Endodermal cell (in vitro differentiated cells): ENCODE results near the gene SLC6A9. TPM values are rescaled to one million over a fixed set of nuclear protein-coding genes. Genes with fewer than 3 reads are reported as not detected.

Experiments
- DNase-seq: peaks from one replicate; pipeline ENCODE4 v3.0.0-alpha.2; 2017
- H3K27ac ChIP-seq: 2 replicates; pipeline ENCODE4 v1.5.1; 2013; ENCODE audit warnings: mild to moderate bottlenecking, low read depth, low read length, moderate library complexity
- H3K27me3 ChIP-seq: 2 replicates; pipeline ENCODE4 v1.6.1; 2013; ENCODE audit warnings: mild to moderate bottlenecking, low read length, moderate library complexity; ENCODE audit not compliant: insufficient read depth, control insufficient read depth, poor library complexity, severe bottlenecking
- H3K36me3 ChIP-seq: 2 replicates; pipeline ENCODE4 v1.7.0; 2013; ENCODE audit warnings: mild to moderate bottlenecking, low read length, moderate library complexity; ENCODE audit not compliant: control insufficient read depth, insufficient read depth
- H3K4me1 ChIP-seq: one replicate; pipeline ENCODE4 v1.7.0; 2013; ENCODE audit warnings: low read length; ENCODE audit not compliant: control insufficient read depth, insufficient read depth
- H3K4me3 ChIP-seq: 2 replicates; pipeline ENCODE4 v1.5.1; 2013; ENCODE audit warnings: mild to moderate bottlenecking, low read length, moderate library complexity
- H3K9ac ChIP-seq: 2 replicates; pipeline ENCODE4 v1.6.1; 2013; ENCODE audit warnings: mild to moderate bottlenecking, low read length, moderate library complexity; ENCODE audit not compliant: poor library complexity, severe bottlenecking; ENCODE audit errors: extremely low read depth
- H3K9me3 ChIP-seq: 2 replicates; pipeline ENCODE4 v1.6.1; 2013; ENCODE audit warnings: mild to moderate bottlenecking, low read length, moderate library complexity; ENCODE audit not compliant: control insufficient read depth
- H3K27ac Mint-ChIP-seq: 2 replicates; pipeline ENCODE4 v1.8.0; 2020; ENCODE audit warnings: mixed read lengths
- H3K27me3 Mint-ChIP-seq: 2 replicates; pipeline ENCODE4 v1.8.0; 2021; ENCODE audit warnings: mild to moderate bottlenecking, mixed read lengths; ENCODE audit not compliant: insufficient read depth
- H3K36me3 Mint-ChIP-seq: 2 replicates; pipeline ENCODE4 v1.8.0; 2020; ENCODE audit warnings: low read depth, mixed read lengths
- H3K4me1 Mint-ChIP-seq: 2 replicates; pipeline ENCODE4 v1.8.0; 2020; ENCODE audit warnings: mixed read lengths
- H3K4me3 Mint-ChIP-seq: 2 replicates; pipeline ENCODE4 v1.8.0; 2020; ENCODE audit warnings: mild to moderate bottlenecking, moderate library complexity, mixed read lengths
- H3K9me3 Mint-ChIP-seq: 2 replicates; pipeline ENCODE4 v1.8.0; 2020; ENCODE audit warnings: mild to moderate bottlenecking, mixed read lengths
- WGBS, 2 experiments: methylation state at CpG; one replicate each; pipeline versions ENCODE4 v1.1.5 to v1.1.7; 2013; ENCODE audit warnings: missing lambda C conversion rate in 2 of 2, mixed read lengths in 1 of 2; ENCODE audit not compliant: insufficient coverage in 1 of 2, insufficient read length in 1 of 2; 5-methylcytosine and 5-hydroxymethylcytosine counted together
- total RNA-seq, 2 donors: library from RNA; stranded (reverse); fragmentation: NEBNext Ultra II Directional in 1 of 2; extraction: Animal tissue kit (Norgen Biotek cat#: 25700) in 1 of 2; gene quantifications; 2 replicates in 1 of 2; 3 replicates in 1 of 2; pipeline ENCODE4 v1.2.1, GENCODE V29; 2021
- TF ChIP-seq, protein P1 (sequence below): fragments of 200-600 bp; sonication (generic); conservative IDR thresholded peaks from 2 replicates; pipeline ENCODE4 v1.5.0; 2021; ENCODE audit warnings: antibody characterized with exemption, mild to moderate bottlenecking

SLC6A9 gene
- total RNA-seq, 2 donors from 2014 or later, result 5.7 to 11.4 TPM

DNA sequence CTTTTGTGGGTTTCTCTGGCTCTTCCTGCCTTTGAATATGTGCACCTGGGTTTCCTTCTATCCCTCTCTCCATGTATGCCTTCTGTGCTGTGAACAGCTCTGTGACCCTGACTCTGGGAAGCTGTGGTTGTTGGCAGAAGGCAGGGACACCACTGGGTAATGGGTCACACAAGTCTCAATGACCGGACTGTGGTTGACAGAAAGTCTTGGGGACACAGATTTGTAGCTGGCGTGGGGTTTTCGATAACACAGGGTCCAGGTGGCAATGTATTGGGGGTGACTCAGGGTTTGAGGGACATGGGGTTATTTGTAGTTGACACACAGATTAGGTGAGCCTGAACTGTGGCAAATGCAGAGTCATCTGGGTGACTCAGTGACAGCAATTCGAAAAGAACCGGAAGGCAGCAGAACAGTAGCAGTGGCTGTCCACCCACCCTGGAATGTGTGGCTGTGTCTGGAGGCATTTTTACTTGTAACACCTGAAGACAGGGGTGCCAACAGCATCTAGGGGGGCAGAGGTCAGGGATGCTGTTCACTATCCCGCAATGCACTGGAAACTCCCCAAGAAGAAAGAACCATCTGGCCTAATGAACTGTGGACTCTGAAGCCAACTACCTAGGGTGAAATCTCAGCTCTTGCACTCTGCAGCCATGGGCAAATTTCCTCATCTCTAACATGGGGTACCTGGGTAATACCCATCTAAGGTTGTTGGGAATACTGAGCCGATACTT lies 13.0 kb upstream of the SLC6A9 start:
- no peaks in the 10 kb centered on the region for H3K27me3 ChIP-seq
- TF ChIP-seq, protein P1, sequence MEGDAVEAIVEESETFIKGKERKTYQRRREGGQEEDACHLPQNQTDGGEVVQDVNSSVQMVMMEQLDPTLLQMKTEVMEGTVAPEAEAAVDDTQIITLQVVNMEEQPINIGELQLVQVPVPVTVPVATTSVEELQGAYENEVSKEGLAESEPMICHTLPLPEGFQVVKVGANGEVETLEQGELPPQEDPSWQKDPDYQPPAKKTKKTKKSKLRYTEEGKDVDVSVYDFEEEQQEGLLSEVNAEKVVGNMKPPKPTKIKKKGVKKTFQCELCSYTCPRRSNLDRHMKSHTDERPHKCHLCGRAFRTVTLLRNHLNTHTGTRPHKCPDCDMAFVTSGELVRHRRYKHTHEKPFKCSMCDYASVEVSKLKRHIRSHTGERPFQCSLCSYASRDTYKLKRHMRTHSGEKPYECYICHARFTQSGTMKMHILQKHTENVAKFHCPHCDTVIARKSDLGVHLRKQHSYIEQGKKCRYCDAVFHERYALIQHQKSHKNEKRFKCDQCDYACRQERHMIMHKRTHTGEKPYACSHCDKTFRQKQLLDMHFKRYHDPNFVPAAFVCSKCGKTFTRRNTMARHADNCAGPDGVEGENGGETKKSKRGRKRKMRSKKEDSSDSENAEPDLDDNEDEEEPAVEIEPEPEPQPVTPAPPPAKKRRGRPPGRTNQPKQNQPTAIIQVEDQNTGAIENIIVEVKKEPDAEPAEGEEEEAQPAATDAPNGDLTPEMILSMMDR, result no peak
- Mint-ChIP-seq H3K36me3 (no peaks in the 10 kb centered on the region), H3K27ac (no peak overlapping the region), H3K4me1 (peaks cover 4% of the 10 kb centered on the region), H3K4me3 (no peak overlapping the region), H3K27me3 (peaks cover 23% of the 10 kb centered on the region), H3K9me3 (no peaks in the 10 kb centered on the region)
- DNase-seq, result no peak
- no peaks in the 10 kb centered on the region for H3K36me3 ChIP-seq
- H3K4me1 ChIP-seq, result no peaks in the 10 kb centered on the region
- H3K4me3 ChIP-seq, result no peak overlapping the region
- 92 to 100% methylated on average over 4 to 7 of the region's 7 CpGs for WGBS, 2 experiments
- H3K27ac ChIP-seq, result no peak overlapping the region
- H3K9me3 ChIP-seq, result no peaks in the 10 kb centered on the region
- no peak overlapping the region for H3K9ac ChIP-seq

DNA sequence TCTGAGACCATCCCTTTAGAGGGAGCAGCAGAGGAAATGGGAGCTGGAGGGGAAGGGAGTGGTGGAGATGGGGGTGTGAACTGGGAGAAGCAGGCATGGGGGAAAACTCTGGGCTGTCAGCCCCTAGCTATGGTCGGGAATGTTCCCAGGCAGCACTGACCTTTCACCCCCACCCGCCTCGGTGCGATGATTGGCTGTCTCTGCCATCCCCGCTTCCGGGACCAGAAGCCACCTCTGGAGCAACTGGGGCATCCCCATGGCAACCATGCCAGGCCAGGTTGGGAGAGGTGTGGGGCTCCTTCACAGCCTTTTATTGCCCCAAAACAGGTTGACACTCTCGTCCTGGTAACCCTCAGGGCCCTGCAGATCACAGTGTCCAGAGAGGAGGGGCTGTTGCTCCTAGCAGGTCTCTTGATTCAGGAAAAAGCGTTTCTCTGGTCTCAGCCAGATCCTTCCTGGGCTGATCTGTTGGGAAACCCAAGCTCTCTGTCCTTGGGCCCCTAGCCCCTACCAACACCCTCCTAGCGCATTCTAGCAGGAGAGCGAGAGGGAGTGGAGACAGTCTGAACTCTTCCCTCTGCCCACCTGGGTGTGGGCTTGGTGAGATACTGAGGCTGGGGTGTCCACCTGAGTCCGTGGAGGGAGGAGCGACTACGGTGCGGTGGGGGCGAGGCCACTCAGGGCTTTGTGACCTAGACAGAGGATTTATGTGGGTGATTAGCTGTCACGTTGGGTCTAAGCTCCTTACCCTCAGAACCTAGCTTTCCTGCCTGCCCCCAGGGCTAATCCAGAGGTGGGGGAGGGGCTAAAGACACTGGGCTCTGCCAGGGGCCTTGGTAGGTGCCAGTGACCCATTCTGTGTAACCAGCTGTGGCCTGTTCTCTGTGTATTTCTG lies 12.2 kb upstream of the SLC6A9 start:
- Mint-ChIP-seq H3K27me3 (peaks cover 18% of the 10 kb centered on the region), H3K9me3 (no peaks in the 10 kb centered on the region), H3K36me3 (no peaks in the 10 kb centered on the region), H3K4me3 (no peak overlapping the region), H3K27ac (no peak overlapping the region), H3K4me1 (peaks cover 4% of the 10 kb centered on the region)
- WGBS, 2 experiments, result 71 to 85% methylated on average over 2 to 16 of the region's 16 CpGs
- TF ChIP-seq, protein P1, result no peak
- DNase-seq, result peak; percentile 43
- Histone ChIP-seq H3K4me3 (no peak overlapping the region), H3K4me1 (no peaks in the 10 kb centered on the region), H3K36me3 (no peaks in the 10 kb centered on the region), H3K9ac (no peak overlapping the region), H3K9me3 (no peaks in the 10 kb centered on the region), H3K27ac (no peak overlapping the region), H3K27me3 (no peaks in the 10 kb centered on the region)

DNA sequence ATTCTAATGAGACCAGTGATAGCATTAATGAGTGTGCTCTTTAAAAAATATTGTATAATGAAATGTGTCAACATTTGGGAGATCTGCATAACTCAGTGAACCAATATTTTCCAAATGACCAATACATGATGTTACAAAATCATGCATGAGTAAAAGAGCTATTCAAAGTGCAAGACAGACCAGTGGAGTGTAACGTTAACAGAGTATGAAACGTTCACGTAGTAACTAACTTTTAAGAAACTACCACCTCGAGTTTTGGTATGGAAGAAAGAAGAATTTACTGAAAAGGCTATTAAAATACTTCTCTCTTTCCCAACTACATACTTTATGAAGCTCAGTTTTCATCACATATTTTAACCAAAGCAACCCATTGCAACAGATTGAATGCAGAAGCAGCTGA lies 9.6 kb upstream of the SLC6A9 start:
- Histone ChIP-seq H3K27me3 (no peaks in the 10 kb centered on the region), H3K27ac (no peak overlapping the region), H3K9me3 (no peaks in the 10 kb centered on the region), H3K9ac (no peak overlapping the region), H3K4me3 (no peak overlapping the region), H3K36me3 (no peaks in the 10 kb centered on the region), H3K4me1 (peaks cover 6% of the 10 kb centered on the region)
- Mint-ChIP-seq H3K4me3 (no peak overlapping the region), H3K9me3 (no peaks in the 10 kb centered on the region), H3K27ac (no peak overlapping the region), H3K27me3 (peaks cover 15% of the 10 kb centered on the region), H3K36me3 (no peaks in the 10 kb centered on the region), H3K4me1 (peaks cover 12% of the 10 kb centered on the region)
- TF ChIP-seq, protein P1, result no peak
- no peak for DNase-seq
- WGBS, 2 experiments, result 86 to 92% methylated on average over 2 to 4 of the region's 4 CpGs
